Measurements from ENCODE around the gene ARID3C.

DNA sequence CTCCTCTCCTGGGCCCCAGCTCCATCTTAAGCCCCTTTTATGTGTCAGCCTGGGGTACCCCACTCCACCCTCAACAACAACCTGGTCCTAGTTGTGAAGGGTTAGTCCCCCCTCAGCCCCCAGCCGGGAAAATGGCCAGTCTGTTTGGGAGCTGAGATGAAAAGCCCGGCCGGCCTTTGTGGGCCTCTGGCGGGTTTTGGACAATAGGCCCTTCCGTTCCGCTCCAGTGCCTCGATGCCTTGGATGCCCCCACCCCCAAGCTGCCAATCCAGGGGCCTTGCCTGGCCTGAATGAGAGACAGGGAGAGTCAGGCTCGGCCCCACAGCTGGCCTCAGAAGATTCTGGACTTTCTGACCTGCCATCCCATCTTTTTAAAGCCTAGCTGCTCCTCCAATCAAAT, 48.5 kb downstream of the ARID3C start:
- TF ChIP-seq, protein P1, sequence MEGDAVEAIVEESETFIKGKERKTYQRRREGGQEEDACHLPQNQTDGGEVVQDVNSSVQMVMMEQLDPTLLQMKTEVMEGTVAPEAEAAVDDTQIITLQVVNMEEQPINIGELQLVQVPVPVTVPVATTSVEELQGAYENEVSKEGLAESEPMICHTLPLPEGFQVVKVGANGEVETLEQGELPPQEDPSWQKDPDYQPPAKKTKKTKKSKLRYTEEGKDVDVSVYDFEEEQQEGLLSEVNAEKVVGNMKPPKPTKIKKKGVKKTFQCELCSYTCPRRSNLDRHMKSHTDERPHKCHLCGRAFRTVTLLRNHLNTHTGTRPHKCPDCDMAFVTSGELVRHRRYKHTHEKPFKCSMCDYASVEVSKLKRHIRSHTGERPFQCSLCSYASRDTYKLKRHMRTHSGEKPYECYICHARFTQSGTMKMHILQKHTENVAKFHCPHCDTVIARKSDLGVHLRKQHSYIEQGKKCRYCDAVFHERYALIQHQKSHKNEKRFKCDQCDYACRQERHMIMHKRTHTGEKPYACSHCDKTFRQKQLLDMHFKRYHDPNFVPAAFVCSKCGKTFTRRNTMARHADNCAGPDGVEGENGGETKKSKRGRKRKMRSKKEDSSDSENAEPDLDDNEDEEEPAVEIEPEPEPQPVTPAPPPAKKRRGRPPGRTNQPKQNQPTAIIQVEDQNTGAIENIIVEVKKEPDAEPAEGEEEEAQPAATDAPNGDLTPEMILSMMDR (IDR thresholded peaks at IDR 0.05; ENCODE audit: poor library complexity): no peak
- peak; percentile 34 for TF ChIP-seq EZH2 (IDR thresholded peaks at IDR 0.05; ENCODE audit: borderline replicate concordance)
